AG08395 (cell line): ENCODE measurements around the gene RAB33A.

Experiments
- DNase-seq: peaks from one replicate; pipeline ENCODE4 v3.0.0; 2012; ENCODE audit warnings: mixed read lengths, low spot score

RAB33A gene

DNA sequence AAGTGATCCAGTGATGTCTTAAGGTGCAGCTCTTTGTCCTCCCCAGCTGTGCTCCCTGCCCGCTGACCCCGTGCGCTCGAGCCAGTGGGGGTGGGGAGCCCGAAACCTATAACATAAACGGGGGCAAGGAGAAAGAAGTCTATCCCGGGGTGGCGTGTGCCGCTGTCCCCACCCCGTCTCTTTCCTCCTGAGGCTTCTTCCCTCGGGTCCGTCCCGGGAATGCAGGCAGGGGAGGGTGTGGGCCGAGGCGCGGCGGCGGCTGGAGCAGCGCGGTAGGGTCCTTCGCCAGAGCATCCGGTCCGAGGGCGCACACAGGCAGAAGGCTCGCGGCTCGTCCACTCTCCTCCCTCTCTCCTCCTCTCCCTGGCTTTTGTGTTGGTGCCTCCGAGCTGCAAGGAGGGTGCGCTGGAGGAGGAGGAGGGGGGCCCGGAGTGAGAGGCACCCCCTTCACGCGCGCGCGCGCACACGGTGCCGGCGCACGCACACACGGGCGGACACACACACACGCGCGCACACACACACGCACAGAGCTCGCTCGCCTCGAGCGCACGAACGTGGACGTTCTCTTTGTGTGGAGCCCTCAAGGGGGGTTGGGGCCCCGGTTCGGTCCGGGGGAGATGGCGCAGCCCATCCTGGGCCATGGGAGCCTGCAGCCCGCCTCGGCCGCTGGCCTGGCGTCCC, at the start of gene RAB33A:
Gene RAB33A (plus strand): TSS at position 517 of the 681 bp plus-strand sequence. CDS start 101 bp downstream, at position 618.
- DNase-seq = no peak

DNA sequence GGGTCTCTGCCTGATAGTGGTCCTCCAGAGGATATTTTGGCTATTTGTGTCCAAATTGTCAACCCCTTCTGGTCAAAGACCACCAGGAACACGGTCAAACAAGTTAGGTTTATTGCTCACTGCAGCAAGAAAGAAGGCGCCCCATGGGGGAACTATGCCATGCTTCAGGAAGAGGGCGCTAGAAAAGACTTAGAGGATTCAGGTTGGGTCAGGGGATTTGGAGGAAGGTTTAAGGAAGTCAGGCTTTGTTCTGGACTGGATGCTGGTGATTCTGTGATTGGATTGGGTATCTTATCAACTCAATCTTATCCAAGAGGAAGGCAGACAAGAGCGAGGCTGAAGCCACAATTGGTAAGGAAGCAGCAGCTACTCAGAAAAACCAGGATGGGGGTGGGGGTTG, 47.2 kb upstream of the RAB33A start:
- DNase-seq = no peak

DNA sequence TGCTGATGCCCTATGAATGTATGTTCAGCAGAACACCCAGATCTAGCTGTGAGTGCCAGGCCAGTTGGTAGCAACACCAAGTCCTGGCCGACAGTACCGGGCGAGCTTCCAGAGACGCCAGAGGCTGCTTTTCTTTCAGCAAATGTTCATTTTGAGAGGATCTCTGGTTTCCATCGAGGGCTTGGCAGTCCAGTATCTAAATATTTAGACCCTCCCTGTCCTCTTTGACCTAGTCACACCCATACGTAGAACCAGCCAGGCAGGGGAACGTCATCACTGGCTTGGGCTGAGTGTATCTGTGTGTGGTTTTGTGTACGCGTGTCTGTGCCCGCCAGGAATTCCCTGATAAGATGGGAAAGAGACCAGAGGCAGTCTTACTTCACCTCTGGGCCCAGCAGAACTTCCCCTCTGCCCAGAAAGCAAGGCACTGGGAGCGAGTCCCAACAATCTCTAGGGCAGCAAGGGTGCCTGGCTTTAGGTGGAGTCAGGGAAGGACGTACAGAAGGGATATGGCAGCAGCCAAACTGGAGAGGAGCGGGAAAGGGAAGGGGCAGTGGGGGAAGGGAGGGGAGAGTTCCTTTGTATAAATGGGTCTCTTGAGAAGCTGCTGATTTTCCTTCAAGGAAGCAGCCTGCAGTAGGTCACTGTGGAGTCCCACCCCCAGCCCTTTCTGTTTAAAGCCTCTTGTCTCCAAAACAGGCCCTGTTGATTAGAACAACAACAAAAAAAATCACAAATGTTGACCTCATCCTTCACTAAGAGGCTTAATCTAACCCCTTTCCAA, 46.5 kb upstream of the RAB33A start:
- DNase-seq = no peak

DNA sequence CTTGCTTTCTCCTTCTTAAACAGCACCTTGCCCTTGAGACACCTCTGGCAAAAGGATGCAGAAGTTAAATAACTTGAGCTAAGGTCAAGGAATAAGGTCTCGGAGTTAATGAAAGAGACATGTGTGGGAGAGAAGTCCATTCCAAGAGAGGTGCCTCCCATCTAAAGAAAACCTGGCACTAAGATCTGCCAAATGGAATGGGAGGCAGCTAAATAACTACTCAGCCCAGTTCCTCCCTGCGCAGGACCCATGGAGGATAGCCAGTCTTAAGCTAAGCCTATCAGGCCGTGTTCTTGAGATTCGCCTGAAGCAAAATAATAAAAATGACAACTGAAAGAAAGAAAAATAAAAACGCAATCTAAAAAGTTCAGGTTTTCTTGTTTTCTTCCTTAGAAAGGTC, 40.8 kb upstream of the RAB33A start:
- no peak for DNase-seq

DNA sequence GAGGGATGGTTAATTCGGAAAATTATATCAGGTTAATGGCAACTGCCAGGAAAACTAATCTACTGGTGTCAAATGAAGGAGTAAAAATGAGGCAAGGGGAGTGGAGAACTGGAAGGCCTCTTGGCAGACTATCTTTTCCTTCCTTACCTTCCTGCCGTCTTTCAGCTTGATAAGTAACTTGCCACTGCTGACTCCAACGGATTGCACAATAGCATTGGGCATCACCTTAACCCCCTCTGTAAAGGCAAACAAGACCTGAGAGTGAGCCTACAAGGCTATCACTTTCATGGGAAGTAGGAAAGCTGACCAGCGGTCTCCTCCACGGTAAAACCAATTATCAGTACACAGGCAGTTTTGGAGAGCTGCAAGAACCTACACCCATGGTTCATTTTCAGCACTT, 35.3 kb upstream of the RAB33A start:
- DNase-seq = no peak

DNA sequence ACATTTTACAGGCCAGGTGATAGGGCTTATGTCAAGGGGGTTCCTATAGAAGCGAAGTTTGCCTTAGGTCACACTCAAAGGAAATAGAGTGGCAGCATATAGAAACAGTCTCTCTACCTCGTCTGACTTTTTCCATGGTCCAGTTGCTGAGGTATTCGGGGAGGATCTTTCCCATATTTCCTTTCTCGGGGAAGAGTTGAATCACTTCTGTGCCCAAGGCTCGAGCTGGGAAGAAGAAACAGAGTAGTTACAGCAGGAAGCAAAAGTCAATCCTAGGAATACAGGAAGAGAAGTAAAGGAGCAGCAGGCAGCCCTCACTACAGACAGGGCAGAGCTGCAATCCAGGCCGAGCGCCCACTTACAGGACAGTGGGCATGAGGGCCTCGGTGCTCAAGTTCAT, 34.8 kb upstream of the RAB33A start:
- DNase-seq = no peak

DNA sequence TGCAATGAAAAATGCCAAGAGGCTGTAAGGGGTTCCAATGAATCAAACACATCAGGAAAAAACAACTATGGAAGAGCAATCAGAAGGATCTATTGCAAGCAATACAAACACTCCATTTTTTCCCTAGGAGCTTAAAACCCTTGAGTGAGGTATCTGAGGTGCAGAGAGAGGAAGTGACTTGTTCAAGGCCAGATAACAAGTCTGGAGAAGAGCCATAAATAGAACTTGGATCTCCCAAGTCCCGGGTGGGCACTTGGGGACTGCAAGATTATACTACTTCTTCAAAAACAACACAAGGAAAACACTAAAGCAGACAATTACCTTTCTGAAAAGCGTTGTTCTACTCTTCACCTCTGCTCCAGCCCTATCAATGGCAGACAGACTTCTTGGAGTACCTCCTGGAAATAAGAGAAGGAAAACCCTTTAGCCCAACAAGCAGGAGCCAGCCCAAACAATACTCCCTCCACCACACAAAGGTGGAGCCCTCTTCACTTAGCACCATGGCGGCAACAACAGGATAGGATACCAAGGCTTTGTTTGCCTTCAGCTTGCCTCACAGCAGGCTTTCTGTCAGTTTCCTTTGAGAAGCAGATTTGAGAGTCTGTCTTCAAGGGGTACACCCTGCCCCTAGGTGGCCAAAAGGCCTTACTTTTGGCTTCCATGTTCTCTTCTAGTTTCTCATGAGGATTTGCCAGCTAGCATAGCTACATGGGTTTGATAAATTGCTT, 32.1 kb upstream of the RAB33A start:
- DNase-seq = no peak

DNA sequence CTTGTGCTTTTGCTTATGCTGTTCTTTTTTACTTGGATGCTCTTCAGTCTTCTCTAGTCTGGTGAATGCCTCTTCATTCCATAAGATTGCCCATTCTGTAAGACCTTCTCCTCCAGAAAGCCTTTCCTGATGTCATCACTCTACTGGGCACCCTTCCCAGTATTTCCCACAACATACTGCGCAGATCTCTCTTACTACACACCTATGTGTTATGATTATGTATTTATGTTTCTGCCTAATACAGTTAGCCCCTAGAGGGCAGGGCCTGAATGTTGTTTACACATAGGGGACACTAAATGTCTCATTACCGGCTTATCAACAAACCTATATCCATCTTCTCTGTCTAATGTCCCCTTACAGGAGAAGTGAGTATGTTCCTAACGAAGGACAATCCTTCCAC, 27.3 kb upstream of the RAB33A start:
- no peak for DNase-seq

DNA sequence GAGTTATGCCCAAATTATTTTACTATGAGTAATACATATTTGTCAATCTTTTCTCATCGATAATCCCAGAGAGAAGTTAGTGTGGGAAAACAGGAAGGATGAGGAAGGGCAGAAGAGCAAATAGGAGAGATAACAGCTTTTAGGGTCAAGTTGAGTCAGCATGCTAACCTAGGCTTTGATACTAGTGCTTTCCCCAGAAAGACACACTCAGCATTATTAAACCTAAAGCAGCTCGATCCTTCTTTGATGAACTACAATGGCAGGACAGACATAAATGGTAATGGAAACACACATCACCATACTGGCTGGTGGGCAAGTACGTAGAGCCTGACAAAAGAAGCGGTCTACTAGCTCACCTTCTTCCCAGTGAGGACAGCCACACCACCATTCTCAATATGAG, 26.6 kb upstream of the RAB33A start:
- DNase-seq = no peak

DNA sequence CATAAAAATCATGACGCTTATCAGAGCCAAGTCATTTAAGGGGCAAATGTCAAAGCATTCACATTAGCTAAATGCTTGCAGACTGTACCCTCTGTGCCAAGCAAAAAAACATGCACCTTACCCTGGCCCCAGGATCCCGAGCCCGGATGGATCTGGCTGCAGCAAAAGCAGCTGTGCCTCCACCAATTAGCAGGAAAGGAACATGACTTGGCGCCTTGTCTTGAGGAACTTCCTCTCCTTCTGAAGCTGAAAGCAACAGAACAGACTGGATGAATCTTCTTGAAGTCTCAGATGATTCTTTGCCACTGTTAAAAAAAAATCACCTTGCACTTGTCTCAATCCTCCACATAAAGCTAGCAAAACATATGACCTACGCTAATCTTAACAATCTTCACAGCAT, 24.1 kb upstream of the RAB33A start:
- no peak for DNase-seq

DNA sequence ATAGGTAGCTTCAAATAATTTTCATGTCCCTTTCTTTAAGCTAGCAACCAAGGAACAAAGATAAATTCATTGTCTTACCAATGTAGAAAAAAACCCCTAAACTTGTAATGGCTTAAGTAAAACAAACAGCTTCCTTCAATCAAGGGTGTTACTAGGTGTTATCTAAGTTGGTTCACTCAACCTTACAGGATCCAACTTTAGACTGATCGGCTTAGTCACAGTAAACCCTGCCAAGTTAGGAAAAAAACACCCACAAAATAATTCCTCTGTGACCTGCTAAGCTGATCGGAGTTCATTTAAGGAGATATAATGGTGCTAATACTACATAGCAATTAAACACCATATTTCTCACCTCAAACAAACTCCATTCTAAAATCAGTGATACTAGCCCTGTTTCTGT, 16.2 kb upstream of the RAB33A start:
- no peak for DNase-seq

DNA sequence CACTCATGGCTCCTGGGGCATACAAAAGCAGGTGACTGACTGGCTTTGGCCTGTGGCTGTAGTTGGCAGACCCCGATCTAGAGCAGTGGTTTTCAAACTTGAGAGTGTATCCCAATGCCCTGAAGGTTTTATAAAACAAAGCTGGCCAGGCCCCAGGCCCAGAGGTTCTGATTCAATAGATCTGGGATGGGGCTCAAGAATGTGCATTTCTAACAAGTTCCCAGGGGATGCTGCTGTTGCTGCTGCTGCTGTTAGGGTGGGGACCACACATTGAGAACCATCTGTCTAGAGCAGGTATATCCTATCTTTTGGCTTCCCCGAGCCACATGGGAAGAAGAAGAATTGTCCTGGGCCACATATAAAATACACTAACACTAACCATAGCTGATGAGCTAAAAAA, 13.5 kb upstream of the RAB33A start:
- no peak for DNase-seq

DNA sequence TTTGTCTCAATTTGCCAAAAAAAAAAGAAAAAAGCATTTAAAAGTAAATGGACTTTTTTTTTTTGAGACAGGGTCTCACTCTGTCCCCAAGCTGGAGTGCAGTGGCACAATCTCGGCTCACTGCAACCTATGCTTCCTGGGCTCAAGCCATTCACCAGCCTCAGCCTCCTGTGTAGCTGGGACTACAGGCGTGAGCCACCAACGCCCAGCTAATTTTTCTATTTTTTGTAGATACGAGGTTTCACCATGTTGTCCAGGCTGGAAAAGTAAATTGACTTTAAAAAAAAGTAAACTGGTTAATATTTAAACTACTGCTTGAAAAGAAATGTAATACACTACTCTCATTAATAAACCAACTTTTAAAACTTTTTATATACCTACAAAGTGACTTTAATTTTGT, 12.0 kb upstream of the RAB33A start:
- no peak for DNase-seq

DNA sequence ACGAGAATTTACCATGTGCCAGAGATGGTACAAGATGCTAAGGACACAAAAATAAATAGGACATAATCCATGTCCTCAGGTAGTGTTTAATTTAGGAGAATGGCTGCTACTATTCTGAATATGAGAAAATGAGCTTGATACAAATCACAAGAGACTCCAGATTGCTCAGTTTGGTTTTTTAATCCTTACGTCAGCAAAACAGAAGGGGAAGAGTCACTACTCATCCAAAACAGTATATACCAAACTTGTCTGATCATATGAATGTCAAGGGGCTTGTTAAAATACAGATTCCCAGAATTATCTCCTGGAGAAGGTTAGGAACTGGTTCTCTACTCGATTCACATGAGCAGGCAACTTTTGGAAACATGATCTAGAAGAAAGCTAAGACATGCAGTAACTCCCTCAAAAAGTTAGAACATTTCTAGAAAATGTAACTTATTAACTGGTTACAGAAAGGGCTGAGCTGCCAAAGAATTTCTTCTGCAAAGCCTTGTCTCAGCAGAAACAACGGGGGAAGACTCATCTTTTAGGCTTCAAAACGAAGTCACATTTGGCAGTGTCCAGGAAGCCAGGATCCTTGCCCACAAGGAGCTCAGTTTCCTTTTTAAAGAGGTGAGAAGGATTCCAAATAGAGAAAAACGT, 9.5 kb upstream of the RAB33A start:
- no peak for DNase-seq

DNA sequence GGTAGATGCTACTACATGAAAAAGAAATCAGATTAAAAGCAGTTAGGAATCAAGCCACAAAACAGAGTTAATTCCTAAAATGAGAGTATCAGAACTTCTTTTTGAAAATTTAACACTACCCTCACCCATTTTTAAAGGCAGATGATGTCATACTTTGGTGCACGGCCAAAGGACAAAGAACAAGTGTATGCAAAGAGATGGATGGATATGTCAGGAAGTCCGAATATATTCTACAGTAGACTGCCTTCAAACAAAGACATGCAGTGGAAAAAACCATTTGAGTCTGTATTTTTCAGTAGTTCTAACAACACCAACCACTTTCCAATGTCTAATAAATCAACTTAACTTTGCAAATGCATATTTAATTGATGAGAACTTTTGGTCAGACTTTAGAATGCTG, 8.4 kb upstream of the RAB33A start:
- no peak for DNase-seq

DNA sequence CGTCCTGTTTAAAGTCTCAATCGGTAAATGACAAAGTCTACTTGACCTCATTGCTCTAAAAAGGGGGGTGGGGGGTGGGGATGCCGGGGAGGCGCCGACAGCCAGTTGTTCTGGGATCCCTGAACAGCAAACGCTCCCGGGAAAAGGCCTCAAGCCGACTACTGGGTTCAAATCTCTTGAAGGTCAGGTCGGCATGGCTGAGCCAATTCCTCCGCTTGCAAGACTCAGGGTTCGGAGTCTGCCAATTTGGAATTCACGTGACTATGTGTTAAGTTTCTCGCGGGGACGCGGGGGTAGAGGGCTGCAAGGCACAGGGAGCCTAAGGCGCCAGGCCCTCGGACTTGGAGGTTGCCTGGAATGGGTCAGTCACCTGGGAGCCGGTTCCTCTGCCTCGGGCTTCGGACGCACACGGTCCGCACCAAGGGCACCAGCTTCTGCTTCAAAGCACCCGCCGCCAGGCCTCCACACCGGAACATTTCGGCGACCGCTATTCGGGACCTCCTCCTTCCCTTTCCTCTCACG, 6.5 kb upstream of the RAB33A start:
- DNase-seq = no peak

DNA sequence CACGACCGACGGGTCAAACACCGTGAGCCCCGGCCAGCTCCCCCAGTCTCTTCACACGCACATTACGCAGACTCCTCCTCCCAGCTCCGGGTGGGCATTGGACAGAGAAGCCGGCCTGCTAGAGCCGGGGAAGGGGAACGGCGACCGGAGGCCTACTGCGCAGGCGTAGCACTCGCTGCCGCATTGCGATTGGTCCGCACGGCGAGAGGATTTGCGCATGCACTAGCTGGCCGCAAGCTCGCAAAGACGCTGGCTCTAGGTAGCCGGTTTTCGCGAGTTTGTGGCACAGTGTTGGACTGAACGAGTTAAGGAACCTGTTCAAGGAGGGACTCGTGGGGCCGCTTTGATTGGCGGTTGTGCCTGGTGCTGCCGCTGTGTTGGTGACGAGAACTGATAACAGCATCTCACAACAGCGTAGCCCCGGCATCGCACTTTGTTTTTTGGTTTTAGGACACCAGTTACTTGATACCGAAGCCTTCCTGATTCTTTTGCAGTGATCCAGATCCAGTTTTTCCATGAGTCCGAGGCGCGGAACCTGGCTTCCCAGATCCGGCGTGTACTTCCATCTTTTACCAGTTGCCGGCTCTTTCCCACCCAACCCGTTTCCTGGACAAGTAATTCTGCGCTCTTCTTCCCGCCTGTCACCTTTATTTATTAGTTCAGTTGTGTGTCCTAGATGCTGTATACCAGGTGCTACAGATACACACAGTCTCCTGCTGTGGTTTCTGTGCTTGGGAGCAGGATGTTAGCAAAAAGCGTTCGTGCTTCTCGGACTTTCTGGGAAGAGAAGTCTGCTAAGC, 5.9 kb upstream of the RAB33A start, which contains the start of gene AIFM1:
Gene AIFM1 (minus strand): TSS at position 139 of the 800 bp plus-strand sequence. CDS start 185 bp downstream, outside the sequence.
- peak; percentile 92 for DNase-seq

DNA sequence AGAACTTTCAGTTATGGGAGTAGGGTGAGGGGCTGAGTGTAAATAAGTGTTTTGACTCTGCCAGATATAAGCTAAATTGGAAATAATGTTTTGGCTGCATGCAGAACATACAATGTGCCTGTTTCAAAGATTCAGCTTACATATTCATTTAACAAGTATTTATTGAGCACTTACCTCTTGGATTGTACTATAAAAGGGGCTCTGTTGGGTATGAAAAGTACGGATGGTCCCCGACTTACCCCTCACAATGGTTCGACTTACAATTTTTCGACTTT, 5.3 kb upstream of the RAB33A start:
- no peak for DNase-seq

DNA sequence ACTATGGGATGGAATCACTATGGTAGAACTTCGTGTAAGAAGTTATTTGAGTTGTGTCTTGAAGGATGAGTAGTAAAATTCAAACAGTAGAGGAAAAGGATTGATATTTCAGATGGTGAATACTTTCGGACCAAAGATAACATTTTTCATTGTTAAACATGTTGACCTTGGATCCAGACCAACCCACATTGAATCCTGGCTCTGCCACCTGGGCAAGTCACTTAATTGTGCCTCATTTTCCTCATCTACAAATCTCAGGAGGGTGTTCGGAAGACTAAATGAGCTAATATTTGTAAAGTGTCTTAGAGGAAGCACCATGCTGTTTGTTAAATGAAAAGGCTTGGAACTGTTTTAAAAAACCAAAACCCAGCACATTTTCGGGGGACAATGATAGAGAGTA, 4.7 kb upstream of the RAB33A start:
- DNase-seq = no peak

DNA sequence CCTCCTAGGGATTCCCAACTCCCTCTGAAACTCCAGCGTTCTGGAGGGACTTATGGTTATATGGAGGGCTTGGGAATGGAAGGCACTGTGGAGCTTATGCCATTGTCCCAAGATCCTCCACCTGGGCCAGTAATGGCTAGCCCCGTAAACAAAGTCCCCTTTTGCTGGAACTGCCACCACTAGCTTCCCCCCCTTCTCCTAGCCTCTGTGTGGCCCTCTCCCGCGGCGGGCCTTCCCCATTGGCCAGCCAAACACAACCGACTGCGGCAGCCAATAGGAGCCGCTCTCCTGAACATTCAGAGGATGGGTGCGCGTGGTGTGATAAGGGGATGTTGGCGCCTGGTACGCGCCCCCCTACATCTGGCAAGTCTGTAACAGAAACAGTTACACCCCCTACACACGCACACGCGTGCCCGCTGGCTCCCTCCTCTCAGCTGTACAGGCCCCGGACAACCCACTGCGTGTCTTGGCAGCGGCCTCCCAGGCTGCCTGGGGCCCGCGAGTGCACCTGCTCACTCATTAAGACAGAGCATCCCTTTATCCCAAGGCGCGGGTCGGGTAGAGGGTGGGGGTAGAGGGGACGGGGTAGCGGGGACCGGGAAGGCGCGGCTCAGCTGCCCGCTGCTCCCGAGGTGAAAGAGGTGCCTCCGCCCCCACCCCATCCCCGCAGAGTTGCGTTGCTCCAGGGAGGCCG, 863 bp upstream of the RAB33A start:
- peak; percentile 21 for DNase-seq
